H7 (cell line): ENCODE data around the gene S100A3. TPM values are rescaled to one million over a fixed set of nuclear protein-coding genes. Genes with fewer than 3 reads are reported as not detected.
A peak's percentile ranks its signal among the peaks of the same experiment; 100 is the strongest.

Experiments used
- DNase-seq: peaks from one replicate; pipeline ENCODE4 v3.0.0; 2012
- H3K27me3 ChIP-seq: 2 replicates; pipeline ENCODE4 v1.6.0; 2011; ENCODE audit warnings: mild to moderate bottlenecking, low read length; ENCODE audit not compliant: control insufficient read depth, insufficient read depth
- H3K36me3 ChIP-seq: replicated peaks from 2 replicates; pipeline ENCODE4 v1.5.1; 2011; ENCODE audit warnings: low read length; ENCODE audit not compliant: control insufficient read depth, insufficient read depth
- H3K4me3 ChIP-seq: 2 replicates; pipeline ENCODE4 v1.5.1; 2011; ENCODE audit warnings: low read depth, mild to moderate bottlenecking, control low read depth, low read length, moderate library complexity; ENCODE audit not compliant: insufficient read depth
- total RNA-seq: library from RNA; depleted of rRNA; stranded (reverse); fragments of >200 nt; shearing (Covaris generic); gene quantifications from 2 replicates; pipeline ENCODE4 v1.2.3, GENCODE V29; 2014; rRNA removed

The S100A3 gene
- total RNA-seq, 1 experiment from 2014 or later, result 0.31 TPM

DNA sequence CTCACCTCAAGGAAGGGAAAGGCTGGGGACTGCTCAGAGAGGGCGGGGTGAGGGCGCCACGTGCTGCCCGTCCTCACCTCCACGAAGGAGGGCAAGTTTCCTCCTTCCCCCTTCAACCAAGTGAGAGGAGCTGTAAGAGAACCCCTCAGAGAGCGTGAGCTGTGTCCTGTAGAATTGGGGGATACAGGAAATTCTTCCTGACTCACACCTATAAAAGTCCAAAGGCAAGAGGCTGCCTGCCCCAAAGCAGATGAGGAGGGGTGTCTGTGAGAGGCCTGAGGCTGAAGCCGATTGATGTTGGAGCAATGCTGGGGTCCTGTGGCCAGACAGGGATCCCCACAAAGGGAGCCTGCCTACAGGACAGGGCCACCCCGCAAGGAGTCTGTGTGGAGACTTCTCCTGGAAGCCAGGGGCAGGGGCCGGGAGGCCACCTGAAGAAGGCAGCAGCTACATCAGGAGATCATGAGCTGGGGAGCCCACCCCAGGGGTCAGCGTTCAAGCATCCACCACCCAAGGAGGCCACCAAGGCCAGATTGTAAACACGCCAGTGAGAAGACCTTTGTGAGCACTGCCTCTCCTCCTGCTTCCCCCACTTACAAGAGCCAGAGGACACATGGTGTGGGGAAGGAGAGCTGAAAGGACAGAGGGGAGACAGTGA lies 41.0 kb downstream of the S100A3 start:
- Histone ChIP-seq H3K36me3 (no peaks in the 10 kb centered on the region), H3K4me3 (no peak overlapping the region), H3K27me3 (peaks cover 1% of the 10 kb centered on the region; the same call in 1 of the 2 replicates)
- DNase-seq, result peak; percentile 20

DNA sequence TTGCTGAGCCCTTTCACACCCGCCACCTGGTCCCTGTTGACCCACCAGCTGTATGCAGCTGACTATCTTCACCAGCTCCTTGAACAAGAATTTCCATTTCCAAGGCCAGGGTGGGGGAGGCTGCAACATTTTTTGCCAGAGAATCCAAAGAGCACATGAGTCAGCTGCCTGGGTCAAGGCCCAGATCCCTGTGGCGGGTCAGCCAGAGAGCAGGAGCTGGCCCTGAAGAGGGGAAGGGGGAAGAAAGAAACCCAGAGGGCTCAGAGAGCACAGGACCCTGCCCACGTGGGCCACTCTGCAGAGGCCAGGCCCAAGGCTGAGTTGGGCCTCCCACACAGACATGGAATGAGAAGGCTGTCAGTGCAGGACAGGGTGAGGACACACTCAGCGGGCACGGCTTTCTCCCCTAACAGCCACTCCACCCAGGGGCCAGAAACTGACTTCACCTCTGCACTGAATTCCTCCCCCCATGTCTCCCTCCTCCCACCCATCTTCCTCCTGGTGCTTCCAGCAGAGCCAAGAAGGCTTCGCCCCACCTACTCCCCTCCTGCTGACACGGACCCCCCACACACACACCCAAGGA lies 42.1 kb downstream of the S100A3 start:
- H3K36me3 ChIP-seq, result no peaks in the 10 kb centered on the region
- DNase-seq, result no peak
- no peak overlapping the region for H3K4me3 ChIP-seq
- peaks cover 1% of the 10 kb centered on the region; the same call in 1 of the 2 replicates for H3K27me3 ChIP-seq

DNA sequence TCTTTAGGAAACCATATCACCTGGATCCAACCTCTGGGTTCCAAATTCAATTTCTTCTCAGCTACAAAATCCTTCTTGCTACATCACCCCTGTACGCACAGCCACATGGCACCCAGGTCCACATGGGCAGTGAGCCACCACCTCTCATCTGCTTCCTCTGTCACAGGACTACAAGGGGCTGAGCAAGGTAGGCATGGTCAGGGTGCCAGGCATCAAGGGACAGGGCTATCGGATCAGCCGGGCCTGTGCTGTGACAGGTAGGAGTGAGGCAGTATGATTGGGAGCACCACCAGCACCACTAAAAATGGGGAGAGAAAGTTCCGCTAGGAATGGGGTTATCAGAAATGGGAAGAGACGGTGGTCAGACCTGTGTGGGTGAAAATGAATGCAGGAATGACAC lies 42.7 kb downstream of the S100A3 start:
- no peak for DNase-seq
- H3K4me3 ChIP-seq, result no peak overlapping the region
- H3K36me3 ChIP-seq, result no peaks in the 10 kb centered on the region
- H3K27me3 ChIP-seq, result no peaks in the 10 kb centered on the region; the same call in 1 of the 2 replicates

DNA sequence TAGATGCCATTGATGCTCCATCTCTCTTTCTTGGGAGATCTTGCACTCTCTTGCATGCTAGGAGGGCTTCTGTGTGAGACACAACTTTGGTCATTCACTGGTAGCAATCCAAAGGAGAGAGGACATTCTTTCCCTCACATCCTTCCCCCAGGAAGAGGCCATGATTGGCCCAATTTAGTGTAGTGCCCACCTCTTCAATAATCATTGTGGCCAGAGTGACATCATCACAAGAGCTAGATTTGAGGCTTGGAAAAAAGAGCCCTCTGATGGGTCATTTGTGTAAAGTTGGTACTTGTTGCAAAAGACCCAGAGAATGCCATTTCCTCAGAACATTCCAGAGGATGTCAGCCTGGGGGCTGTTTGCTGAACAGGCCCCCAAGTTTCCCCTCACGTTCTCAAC lies 43.5 kb downstream of the S100A3 start:
- H3K36me3 ChIP-seq, result no peaks in the 10 kb centered on the region
- no peak overlapping the region for H3K4me3 ChIP-seq
- no peak for DNase-seq
- no peaks in the 10 kb centered on the region; the same call in 1 of the 2 replicates for H3K27me3 ChIP-seq

DNA sequence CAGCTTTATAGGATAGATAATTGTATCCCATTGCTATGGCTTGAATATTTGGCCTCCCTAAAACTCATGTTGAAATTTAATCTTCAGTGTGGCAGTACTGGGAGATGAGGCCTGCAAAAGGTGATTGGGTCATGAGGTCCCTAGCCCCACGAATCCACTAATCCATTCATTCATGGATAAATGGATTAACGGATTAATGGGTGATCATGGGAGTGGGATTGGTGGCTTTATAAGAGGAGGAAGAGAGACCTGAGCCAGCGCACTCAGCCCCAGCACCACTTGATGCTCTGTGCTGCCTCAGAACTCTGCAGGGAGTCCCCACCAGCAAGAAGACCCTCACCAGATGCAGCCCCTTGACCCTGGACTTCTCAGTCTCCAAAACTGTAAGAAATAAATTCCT lies 45.3 kb downstream of the S100A3 start:
- no peaks in the 10 kb centered on the region; the same call in 1 of the 2 replicates for H3K27me3 ChIP-seq
- H3K36me3 ChIP-seq, result no peaks in the 10 kb centered on the region
- no peak for DNase-seq
- H3K4me3 ChIP-seq, result no peak overlapping the region

DNA sequence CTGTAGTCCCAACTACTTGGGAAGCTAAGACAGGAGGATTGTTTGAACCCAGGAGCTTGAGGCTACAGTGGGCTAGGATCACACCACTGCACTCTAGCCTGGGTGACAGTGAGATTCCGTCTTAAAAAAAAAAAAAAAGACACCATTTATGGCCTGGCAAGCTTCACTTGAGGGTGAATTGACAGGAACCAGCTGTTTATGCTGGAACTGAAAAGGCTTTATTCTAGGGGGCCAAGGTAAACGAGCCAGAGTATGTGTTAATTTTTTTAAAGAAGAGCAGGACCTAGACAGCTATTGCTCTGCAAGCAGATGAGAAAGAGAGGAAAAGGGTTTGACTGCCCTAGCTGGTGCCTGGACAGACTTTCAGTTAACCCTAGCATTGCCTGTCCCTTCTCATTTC lies 50.3 kb downstream of the S100A3 start:
- no peak overlapping the region for H3K4me3 ChIP-seq
- H3K27me3 ChIP-seq, result no peaks in the 10 kb centered on the region; the same call in 1 of the 2 replicates
- no peak for DNase-seq

More for the DNA sequence above, 50.3 kb downstream of the S100A3 start:
- H3K36me3 ChIP-seq, result no peaks in the 10 kb centered on the region

Other genes with a start within 250 kb of the S100A3 start
- gene PGLYRP3, start 236.3 kb downstream of the S100A3 start, total RNA-seq, result not detected in 2 replicates
- gene PGLYRP4, start 200.4 kb downstream of the S100A3 start, total RNA-seq, result not detected in 2 replicates
- gene S100A9, start 191.4 kb downstream of the S100A3 start, total RNA-seq, result not detected in 2 replicates
- not detected in 2 replicates for gene S100A12, start 173.6 kb downstream of the S100A3 start, total RNA-seq
- not detected in 2 replicates for gene S100A8, start 158.2 kb downstream of the S100A3 start, total RNA-seq
- not detected in 2 replicates for gene S100A7A, start 132.7 kb downstream of the S100A3 start, total RNA-seq
- gene S100A7, start 88.6 kb downstream of the S100A3 start, total RNA-seq, result not detected in 2 replicates
- 1.3 and 1.4 TPM in 2 replicates for gene S100A6, start 13.3 kb downstream of the S100A3 start, total RNA-seq
- gene S100A5, start 8.3 kb downstream of the S100A3 start, total RNA-seq, result not detected in 2 replicates
- 17.3 and 18.0 TPM in 2 replicates for gene S100A4, start 3.5 kb downstream of the S100A3 start, total RNA-seq
- gene S100A2, start 16.6 kb upstream of the S100A3 start, total RNA-seq, result 0.94 TPM in 1 of 2 replicates, not detected in the other
- 34.5 and 89.0 TPM in 2 replicates for gene S100A16, start 63.9 kb upstream of the S100A3 start, total RNA-seq
- 1.8 and 2.0 TPM in 2 replicates for gene S100A14, start 67.1 kb upstream of the S100A3 start, total RNA-seq
- 80.8 and 93.2 TPM in 2 replicates for gene S100A13, start 78.2 kb upstream of the S100A3 start, total RNA-seq
- 0.63 and 0.80 TPM in 2 replicates for gene S100A1, start 79.2 kb upstream of the S100A3 start, total RNA-seq
- 63.8 and 67.0 TPM in 2 replicates for gene CHTOP, start 84.8 kb upstream of the S100A3 start, total RNA-seq
- 48.3 and 48.5 TPM in 2 replicates for gene SNAPIN, start 109.4 kb upstream of the S100A3 start, total RNA-seq
- gene ILF2, start 121.7 kb upstream of the S100A3 start, total RNA-seq, result 624 and 716 TPM in 2 replicates
- gene NPR1, start 129.4 kb upstream of the S100A3 start, total RNA-seq, result 8.7 and 10.7 TPM in 2 replicates
- 58.3 and 66.6 TPM in 2 replicates for gene INTS3, start 178.8 kb upstream of the S100A3 start, total RNA-seq
- 44.7 and 48.9 TPM in 2 replicates for gene SLC27A3, start 226.1 kb upstream of the S100A3 start, total RNA-seq